NB4 (cell line): Measurements from ENCODE around the gene CCR7.

Experiments used
- MYC ChIP-seq: IDR thresholded peaks from 2 replicates; pipeline ENCODE4 v1.6.1; 2011; ENCODE audit warnings: low read depth, low read length
- TF ChIP-seq, protein P1 (sequence below): IDR thresholded peaks from one replicate; pipeline ENCODE4 v1.5.1; 2012; ENCODE audit warnings: low read depth, low read length

DNA sequence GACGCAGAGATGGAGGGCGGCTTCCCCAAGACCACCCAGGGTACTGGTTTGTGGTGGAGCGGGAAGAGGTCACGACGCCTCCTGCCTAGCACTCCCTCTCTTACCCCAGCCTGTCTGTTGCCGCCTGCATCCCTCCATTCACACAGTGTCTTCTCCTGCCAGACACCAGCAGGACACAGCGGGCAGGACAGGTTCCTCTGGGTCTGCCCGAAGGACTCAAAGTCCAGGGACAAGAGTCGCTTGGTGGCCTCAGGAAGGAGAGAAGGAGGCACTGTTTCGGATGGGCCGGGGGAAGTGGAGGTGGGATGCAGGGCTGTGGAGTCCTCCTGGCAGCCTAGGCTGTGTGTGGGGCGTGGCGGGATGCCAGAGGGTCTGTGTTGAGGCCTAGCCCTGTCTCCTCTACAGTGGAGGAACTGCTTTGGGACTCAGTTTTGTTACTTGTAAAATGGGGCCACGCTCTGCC lies 44.2 kb downstream of the CCR7 start:
- TF ChIP-seq, protein P1, sequence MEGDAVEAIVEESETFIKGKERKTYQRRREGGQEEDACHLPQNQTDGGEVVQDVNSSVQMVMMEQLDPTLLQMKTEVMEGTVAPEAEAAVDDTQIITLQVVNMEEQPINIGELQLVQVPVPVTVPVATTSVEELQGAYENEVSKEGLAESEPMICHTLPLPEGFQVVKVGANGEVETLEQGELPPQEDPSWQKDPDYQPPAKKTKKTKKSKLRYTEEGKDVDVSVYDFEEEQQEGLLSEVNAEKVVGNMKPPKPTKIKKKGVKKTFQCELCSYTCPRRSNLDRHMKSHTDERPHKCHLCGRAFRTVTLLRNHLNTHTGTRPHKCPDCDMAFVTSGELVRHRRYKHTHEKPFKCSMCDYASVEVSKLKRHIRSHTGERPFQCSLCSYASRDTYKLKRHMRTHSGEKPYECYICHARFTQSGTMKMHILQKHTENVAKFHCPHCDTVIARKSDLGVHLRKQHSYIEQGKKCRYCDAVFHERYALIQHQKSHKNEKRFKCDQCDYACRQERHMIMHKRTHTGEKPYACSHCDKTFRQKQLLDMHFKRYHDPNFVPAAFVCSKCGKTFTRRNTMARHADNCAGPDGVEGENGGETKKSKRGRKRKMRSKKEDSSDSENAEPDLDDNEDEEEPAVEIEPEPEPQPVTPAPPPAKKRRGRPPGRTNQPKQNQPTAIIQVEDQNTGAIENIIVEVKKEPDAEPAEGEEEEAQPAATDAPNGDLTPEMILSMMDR, result no peak
- TF ChIP-seq MYC, result no peak
